ENCODE data around the gene PI4KB. TPM values are rescaled to one million over a fixed set of nuclear protein-coding genes. Genes with fewer than 3 reads are reported as not detected.
"Not testable (repeated sequence)": the region's sequence is repeated elsewhere in the genome, so short reads cannot be mapped to it uniquely, and the experiment has no call there.

PI4KB gene
- total RNA-seq, 6 experiments from 2014 or later = 20.0 to 24.7 (median 22.7) TPM

DNA sequence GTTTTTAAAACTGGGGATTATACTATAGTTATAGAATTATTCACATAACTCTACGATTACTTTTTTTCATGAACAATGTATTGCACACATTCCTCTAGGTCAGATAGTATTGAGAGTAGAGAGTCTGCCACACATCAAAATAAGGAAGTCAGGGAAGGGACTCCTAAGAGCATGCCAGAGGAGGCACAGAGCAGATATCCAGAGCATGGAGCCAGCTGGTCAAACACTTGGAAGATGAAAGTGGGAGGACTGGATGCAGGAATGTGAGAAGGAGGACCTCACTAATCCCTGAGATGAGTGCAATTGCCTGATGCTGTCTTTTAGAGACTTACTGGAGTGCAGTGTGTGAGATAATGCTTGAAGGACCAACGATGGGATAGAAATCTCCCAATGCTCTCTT, 29.5 kb upstream of the PI4KB start:
- no peak overlapping the region for H3K4me3 ChIP-seq
- ATAC-seq = no peak
- no peak for DNase-seq
- no peaks in the 10 kb centered on the region for H3K9me3 ChIP-seq
- no peak overlapping the region for H3K27ac ChIP-seq
- no peaks in the 10 kb centered on the region for H3K27me3 ChIP-seq
- TF ChIP-seq CTCF (IDR thresholded peaks at IDR 0.05) = no peak
- no peak for TF ChIP-seq POLR2A (IDR thresholded peaks at IDR 0.05)
- 59% methylated on average over 2 of the region's 2 CpGs for WGBS (ENCODE audit: insufficient coverage, low coverage, low lambda C conversion rate, missing lambda C conversion rate)
- intact Hi-C loops (cut with DNase I) = no loop called here
- H3K4me1 ChIP-seq = no peaks in the 10 kb centered on the region
- no peaks in the 10 kb centered on the region for H3K36me3 ChIP-seq

DNA sequence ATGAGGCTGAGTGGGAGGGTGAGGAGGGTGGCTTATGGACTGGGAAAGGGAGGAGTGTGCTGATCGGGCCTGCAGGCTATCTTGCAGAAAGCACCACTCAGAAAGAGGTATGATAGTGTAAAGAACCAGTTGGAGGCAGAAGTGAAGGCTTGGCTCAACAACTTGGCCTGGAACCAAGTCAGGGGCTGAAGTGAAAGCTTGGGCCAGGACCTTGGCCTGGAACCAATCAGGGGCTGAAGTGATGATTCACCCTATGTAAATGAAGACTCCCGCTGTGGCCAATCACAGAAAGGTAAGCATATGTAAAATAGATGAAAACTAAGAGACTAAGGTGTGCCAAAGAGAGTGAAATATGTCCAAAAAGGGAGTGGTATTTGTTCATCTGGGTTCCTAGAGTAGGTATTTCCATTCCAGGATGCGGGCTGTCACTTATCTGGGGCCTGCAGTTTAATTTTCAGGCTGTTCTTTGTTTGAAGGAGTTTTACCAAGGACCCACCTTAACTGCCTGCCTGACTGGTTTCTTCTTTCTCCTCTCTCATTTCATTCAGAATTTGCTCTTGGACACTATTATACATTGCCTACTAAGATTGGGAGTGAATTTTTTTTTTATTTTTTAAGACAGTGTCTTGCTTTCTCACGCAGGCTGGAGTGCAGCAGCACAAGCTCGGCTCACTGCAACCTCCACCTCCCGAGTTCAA, 25.0 kb upstream of the PI4KB start:
- DNase-seq (no peak), ATAC-seq (no peak)
- intact Hi-C loops (cut with DNase I) = no loop called here
- WGBS (ENCODE audit: insufficient coverage, low coverage, low lambda C conversion rate, missing lambda C conversion rate) = 81% methylated on average over 2 of the region's 6 CpGs
- Histone ChIP-seq H3K27ac (no peak overlapping the region), H3K4me3 (no peak overlapping the region), H3K9me3 (no peaks in the 10 kb centered on the region), H3K4me1 (peaks cover 0 to 4% (median under 1%) of the 10 kb centered on the region in 4 donors), H3K27me3 (no peaks in the 10 kb centered on the region), H3K36me3 (no peaks in the 10 kb centered on the region)
- TF ChIP-seq POLR2A (IDR thresholded peaks at IDR 0.05) = no peak
- no peak for TF ChIP-seq CTCF (IDR thresholded peaks at IDR 0.05)

DNA sequence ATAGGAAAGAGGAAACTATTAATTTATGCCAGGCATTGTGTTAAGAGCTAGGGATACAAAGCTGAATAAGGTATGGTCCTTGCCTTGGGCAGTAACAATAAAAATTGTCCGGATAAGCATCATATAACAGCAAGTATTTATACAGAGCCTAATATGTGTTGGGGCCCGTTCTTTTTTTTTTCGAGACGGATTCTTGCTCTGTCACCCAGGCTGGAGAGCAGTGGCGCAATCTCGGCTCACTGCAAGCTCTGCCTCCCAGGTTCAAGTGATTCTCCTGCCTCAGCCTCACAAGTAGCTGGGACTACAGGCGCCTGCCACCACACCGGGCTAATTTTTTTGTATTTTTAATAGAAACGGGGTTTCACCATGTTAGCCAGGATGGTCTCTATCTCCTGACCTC, 23.1 kb upstream of the PI4KB start:
- H3K4me1 ChIP-seq; DNase-seq; H3K4me3 ChIP-seq; intact Hi-C loops (cut with DNase I); H3K27me3 ChIP-seq; H3K9me3 ChIP-seq; ATAC-seq; H3K27ac ChIP-seq; H3K36me3 ChIP-seq: not testable (repeated sequence)
- 83% methylated on average over 7 of the region's 9 CpGs for WGBS (ENCODE audit: insufficient coverage, low coverage, low lambda C conversion rate, missing lambda C conversion rate)

DNA sequence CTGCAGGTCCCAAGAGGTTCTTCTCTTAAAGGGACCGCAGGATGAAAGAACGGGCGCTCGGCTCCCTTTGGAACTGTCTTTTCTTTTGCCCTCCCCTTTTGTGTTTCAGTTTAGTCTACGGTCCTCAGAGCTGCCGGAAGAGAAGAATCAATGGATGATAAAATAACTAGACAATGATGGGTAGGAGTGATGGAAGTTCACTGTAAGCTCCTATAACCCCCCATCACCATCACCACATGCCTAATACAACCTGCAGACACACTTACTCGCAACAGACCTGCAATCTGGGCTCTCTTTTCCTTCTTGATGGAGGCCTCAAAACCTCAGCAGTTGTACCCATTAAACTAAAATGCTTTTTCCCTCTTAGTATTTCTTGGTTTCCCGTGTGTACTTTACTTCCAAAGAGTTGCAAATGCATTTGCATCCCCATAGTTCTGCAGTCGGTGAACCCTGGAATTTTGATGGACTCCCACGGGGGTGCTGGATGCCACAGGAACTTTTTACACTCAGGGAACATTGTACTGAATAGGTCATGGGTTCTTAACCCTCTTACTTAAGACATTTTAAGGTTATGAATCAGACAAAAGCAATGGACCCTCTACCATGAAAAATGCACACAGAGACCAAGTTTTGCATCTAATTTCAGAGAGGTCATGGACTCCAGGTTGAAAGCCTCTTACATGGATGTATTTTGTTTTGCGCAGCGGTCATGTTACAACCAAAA, 20.5 kb upstream of the PI4KB start:
- intact Hi-C loops (cut with DNase I) = no loop called here
- Histone ChIP-seq H3K4me3 (peak overlapping the region; percentile 18 to 71 (median 59)), H3K27me3 (no peaks in the 10 kb centered on the region), H3K27ac (peak overlapping the region; percentile 41 to 84 (median 75)), H3K36me3 (peaks cover 0 to 13% (median 0%) of the 10 kb centered on the region in 4 donors), H3K9me3 (no peaks in the 10 kb centered on the region), H3K4me1 (peaks cover 0 to 10% (median under 1%) of the 10 kb centered on the region in 4 donors)
- no peak for TF ChIP-seq POLR2A (IDR thresholded peaks at IDR 0.05)
- TF ChIP-seq CTCF (IDR thresholded peaks at IDR 0.05) = no peak
- DNase-seq (no peak), ATAC-seq (no peak)
- WGBS (ENCODE audit: insufficient coverage, low coverage, low lambda C conversion rate, missing lambda C conversion rate) = 28% methylated on average over 12 of the region's 12 CpGs

Measured in right lobe of liver (tissue), 6 donors.